IPS-NIHi7 (cell line): ENCODE measurements around the gene PDZRN3.

Experiments used
- DNase-seq: peaks from one replicate; pipeline ENCODE4 v3.0.0; 2012; ENCODE audit warnings: mixed read lengths; ENCODE audit errors: extremely low spot score

PDZRN3 gene

DNA sequence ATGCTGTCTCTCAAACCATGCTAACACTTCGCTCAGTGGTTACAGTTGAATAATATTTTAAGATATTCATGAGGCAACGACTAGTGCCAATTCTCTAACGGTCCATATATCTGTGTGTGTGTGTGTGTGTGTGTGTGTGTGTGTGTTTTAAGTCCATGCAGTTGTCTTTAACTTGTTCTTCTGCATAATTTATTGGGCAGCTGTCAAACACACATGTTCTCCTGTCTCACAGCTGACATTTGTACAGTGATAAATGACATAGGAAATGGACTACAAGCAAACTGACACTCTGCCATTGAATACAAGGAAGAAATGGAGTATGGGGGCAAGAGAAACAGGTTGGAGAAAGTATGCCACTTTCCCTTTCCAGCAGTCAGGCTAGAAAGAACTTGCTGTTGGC lies 172.0 kb downstream of the PDZRN3 start:
- DNase-seq = no peak

DNA sequence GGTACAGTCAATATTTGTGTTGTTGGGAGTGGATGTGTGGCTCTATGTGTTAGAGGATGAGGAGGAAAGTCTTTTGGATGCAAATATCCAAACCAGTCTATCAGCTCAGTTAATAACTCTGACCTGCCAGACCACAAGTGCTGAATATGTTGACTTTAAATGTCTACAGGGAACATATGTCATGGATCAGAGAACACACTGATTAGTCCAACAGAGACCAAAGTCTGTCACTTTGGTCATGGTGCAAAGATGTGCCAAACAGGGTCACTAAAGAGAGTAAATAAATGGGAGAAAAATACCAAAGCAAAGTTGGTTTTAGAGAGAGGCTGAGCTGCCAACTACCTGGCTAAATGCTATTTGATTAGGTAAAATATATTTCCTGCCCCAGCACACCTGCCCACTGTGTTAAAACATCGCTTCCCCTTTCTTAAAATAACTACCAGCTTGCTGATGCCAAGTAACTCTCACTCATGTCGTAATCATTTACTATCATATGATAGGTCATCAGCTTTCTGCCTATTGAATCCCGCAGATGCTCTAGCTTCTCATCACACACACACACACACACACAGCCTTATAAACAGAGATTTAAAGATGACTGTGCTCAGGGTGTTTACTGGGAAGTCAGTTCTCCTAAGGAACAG lies 173.3 kb downstream of the PDZRN3 start:
- no peak for DNase-seq

DNA sequence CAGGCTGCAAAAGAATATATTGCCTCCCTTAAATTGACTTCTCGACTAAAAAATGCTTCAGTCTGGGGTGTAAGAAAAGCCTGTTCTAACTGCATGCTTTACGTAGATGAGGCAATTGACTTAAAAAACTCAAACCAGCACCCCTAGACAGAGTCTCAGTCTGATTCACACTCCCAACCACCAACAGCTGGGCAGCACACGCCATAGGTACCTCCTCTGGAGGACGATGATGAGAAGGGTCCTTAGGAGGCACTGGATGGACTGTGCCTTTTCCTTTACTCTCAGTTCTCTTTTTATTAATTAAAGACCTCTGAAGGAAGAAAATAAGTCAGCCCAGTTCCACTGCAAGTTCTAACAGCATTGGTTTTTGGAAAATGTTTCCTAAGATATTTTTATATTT lies 175.0 kb downstream of the PDZRN3 start:
- DNase-seq = no peak

GRCh38 chr3:73448761-73449301 lies 175.9 kb downstream of the PDZRN3 start:
- no peak for DNase-seq

GRCh38 chr3:73448041-73448440 lies 176.7 kb downstream of the PDZRN3 start:
- no peak for DNase-seq

- no peak for DNase-seq
Observed at GRCh38 chr3:73447111-73447510, 177.6 kb downstream of the PDZRN3 start.

- no peak for DNase-seq
Observed at GRCh38 chr3:73446467-73447110, 178.2 kb downstream of the PDZRN3 start.

DNA sequence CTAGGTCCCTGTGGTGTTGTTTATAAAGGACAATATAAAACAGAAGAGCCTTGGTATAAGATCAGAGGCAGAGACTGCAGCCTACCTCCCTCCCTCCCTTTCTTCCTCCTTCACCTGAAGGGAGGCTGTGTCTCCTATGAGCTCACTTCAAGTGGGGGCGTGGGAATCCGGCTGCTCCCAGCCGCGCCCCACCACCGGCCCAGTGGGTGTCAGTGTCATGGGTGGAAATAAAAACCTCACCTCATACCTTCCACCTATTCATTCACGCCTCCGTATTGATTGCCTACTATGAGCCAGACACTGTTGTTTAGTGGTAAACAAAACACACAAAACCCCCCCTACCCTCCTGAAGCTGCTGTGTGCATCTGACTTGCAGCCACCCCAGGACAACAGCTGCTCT lies 181.9 kb downstream of the PDZRN3 start:
- DNase-seq = no peak

- DNase-seq = no peak
Observed at GRCh38 chr3:73442152-73442551, 182.6 kb downstream of the PDZRN3 start.

GRCh38 chr3:73437828-73438227 lies 186.9 kb downstream of the PDZRN3 start:
- DNase-seq = no peak

DNA sequence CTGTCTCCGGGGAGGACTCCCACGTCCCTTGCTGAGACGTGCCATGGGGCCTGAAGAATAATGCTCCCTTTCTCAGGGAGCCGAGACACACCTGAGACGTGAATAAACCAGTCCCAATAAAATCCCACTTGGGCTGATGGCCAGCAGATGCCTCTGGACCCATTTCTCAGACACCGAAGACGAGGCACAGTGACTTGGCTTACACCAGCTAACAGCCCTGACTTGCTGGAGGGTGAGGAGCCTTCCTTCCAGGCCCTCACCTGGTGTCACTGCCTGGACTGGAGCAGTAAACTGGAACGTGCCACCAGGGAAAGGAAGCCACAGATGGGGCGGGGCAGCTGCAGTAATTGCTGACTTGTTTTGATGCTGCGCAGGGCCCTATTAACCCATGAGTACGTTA lies 189.7 kb downstream of the PDZRN3 start:
- no peak for DNase-seq

- DNase-seq = no peak
Observed at GRCh38 chr3:73433687-73434086, 191.1 kb downstream of the PDZRN3 start.

- no peak for DNase-seq
Observed at GRCh38 chr3:73433079-73433478, 191.7 kb downstream of the PDZRN3 start.

GRCh38 chr3:73432706-73433032 lies 192.1 kb downstream of the PDZRN3 start:
- DNase-seq = no peak

GRCh38 chr3:73432023-73432705 lies 192.6 kb downstream of the PDZRN3 start:
- DNase-seq = peak; percentile 71

GRCh38 chr3:73431183-73431900 lies 193.4 kb downstream of the PDZRN3 start:
- no peak for DNase-seq

- no peak for DNase-seq
Observed at GRCh38 chr3:73427048-73427706, 197.6 kb downstream of the PDZRN3 start.

- DNase-seq = no peak
Observed at GRCh38 chr3:73426606-73427005, 198.1 kb downstream of the PDZRN3 start.

DNA sequence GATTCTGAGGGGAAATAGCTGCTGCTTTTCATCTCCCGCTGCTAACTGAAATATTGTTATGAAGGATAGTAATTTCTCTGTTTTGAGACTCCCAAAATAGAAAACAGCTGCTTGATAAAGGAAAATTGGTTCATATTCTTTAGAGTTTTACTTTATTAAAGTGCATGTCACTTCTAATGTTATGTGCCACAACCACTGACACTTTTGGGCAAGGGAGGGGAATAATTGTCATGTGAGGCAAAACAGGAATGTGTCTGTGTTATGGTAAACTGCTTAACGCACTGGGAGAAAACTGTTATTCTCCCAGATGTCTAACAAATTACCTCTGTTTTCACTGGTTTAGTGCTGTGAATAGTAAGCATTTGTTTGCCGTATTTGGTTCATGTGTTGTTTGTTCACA lies 201.6 kb downstream of the PDZRN3 start:
- no peak for DNase-seq

DNA sequence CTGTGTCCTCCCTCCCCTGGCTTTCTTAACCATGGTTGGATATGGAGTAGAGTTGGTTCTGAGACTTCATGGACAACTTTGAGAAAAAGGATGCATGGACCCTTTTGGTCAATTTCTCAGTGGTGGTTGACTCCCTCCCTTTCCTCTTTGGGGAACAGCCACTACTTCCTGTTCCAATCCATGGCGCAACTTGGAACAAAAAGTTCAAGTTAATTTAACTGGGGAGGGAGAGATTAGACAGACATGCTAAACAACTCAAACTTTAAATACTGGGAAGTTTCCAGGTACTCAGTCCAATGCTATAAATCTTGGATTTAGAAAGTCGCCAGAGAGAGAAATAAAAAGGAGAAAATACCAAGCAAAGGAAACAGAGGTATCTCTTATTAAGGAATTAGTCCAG lies 202.2 kb downstream of the PDZRN3 start:
- no peak for DNase-seq

GRCh38 chr3:73419942-73420341 lies 204.8 kb downstream of the PDZRN3 start:
- no peak for DNase-seq
